Measurements from ENCODE around the gene GOLGA6L6.
"Not testable (repeated sequence)": the region's sequence is repeated elsewhere in the genome, so short reads cannot be mapped to it uniquely, and the experiment has no call there.

Gene GOLGA6L6

GRCh38 chr15:20541700-20542099, at the start of gene GOLGA6L6:
TSS of gene GOLGA6L6 (minus strand) at chr15:20541800. CDS start at chr15:20541709, 91 bp downstream.
- not testable (repeated sequence) for DNase-seq

- not testable (repeated sequence) for DNase-seq
Measured at GRCh38 chr15:20590069-20590468, 48.5 kb upstream of the GOLGA6L6 start.

GRCh38 chr15:20586821-20587220, 45.2 kb upstream of the GOLGA6L6 start:
- not testable (repeated sequence) for DNase-seq

- not testable (repeated sequence) for DNase-seq
Measured at GRCh38 chr15:20582726-20583115, 41.1 kb upstream of the GOLGA6L6 start.

GRCh38 chr15:20582109-20582725, 40.6 kb upstream of the GOLGA6L6 start:
- DNase-seq, result not testable (repeated sequence)

GRCh38 chr15:20581261-20582108, 39.9 kb upstream of the GOLGA6L6 start:
- not testable (repeated sequence) for DNase-seq

- not testable (repeated sequence) for DNase-seq
Measured at GRCh38 chr15:20579662-20580061, 38.1 kb upstream of the GOLGA6L6 start.

GRCh38 chr15:20551289-20551688, 9.7 kb upstream of the GOLGA6L6 start:
- not testable (repeated sequence) for DNase-seq

- DNase-seq, result not testable (repeated sequence)
Measured at GRCh38 chr15:20505926-20506658, 35.5 kb downstream of the GOLGA6L6 start.

- DNase-seq, result not testable (repeated sequence)
Measured at GRCh38 chr15:20502839-20503238, 38.8 kb downstream of the GOLGA6L6 start.

- DNase-seq, result not testable (repeated sequence)
Measured at GRCh38 chr15:20501512-20502222, 39.9 kb downstream of the GOLGA6L6 start.

GRCh38 chr15:20497781-20498180, 43.8 kb downstream of the GOLGA6L6 start:
- DNase-seq, result not testable (repeated sequence)

- not testable (repeated sequence) for DNase-seq
Measured at GRCh38 chr15:20493035-20493434, 48.6 kb downstream of the GOLGA6L6 start.

- not testable (repeated sequence) for DNase-seq
Measured at GRCh38 chr15:20492598-20492997, 49.0 kb downstream of the GOLGA6L6 start.

- not testable (repeated sequence) for DNase-seq
Measured at GRCh38 chr15:20489320-20489719, 52.3 kb downstream of the GOLGA6L6 start.
